Sigmoid colon (tissue), 7 donors: ENCODE measurements around the gene ETS1. TPM values are rescaled to one million over a fixed set of nuclear protein-coding genes. Genes with fewer than 3 reads are reported as not detected.

Experiments
- DNase-seq: peaks from one replicate; pipeline ENCODE4 v3.0.0-alpha.2; 2019
- H3K27ac ChIP-seq, 4 donors: fragments of 200-600 bp; sonication (generic); one replicate each; pipeline ENCODE4 v1.5.1; 2016 to 2019; ENCODE audit warnings: mild to moderate bottlenecking in 1 of 4
- H3K27me3 ChIP-seq, 3 donors: fragments of 200-600 bp; sonication (generic); one replicate each; pipeline ENCODE4 v1.5.1; 2019; ENCODE audit warnings: mild to moderate bottlenecking in 1 of 3
- H3K36me3 ChIP-seq, 4 donors: fragments of 200-600 bp; sonication (generic); one replicate each; pipeline ENCODE4 v1.5.1; 2016 to 2019
- H3K4me1 ChIP-seq, 4 donors: fragments of 200-600 bp; sonication (generic); one replicate each; pipeline ENCODE4 v1.5.1; 2017 to 2019
- H3K4me3 ChIP-seq, 4 donors: fragments of 200-600 bp; sonication (generic); one replicate each; pipeline ENCODE4 v1.5.1; 2017 to 2019; ENCODE audit warnings: mild to moderate bottlenecking in 2 of 4, moderate library complexity in 1 of 4
- H3K9me3 ChIP-seq, 4 donors: fragments of 200-600 bp in 3 of 4; sonication (generic) in 3 of 4; one replicate each; pipeline versions ENCODE4 v1.5.1 to v1.6.1; 2013 to 2019
- CTCF ChIP-seq, 4 experiments: fragments of 450-650 bp in 3 of 4; fragments of 200-600 bp in 1 of 4; IDR thresholded peaks; one replicate each; pipeline ENCODE4 v1.5.1; 2016 to 2019; ENCODE audit warnings: antibody characterized with exemption in 4 of 4, mild to moderate bottlenecking in 3 of 4, moderate library complexity in 2 of 4
- EP300 ChIP-seq, 4 donors: sonication (generic); formaldehyde crosslinking; IDR thresholded peaks; one replicate each; pipeline ENCODE4 v1.6.1; 2017; ENCODE audit warnings: antibody characterized with exemption in 4 of 4
- POLR2A ChIP-seq, 2 donors: fragments of 450-650 bp; IDR thresholded peaks; one replicate each; pipeline ENCODE4 v1.6.1; 2016; ENCODE audit warnings: antibody characterized with exemption in 2 of 2, mild to moderate bottlenecking in 2 of 2, moderate library complexity in 2 of 2
- POLR2AphosphoS5 ChIP-seq, 4 donors: sonication (generic); formaldehyde crosslinking; IDR thresholded peaks; one replicate each; pipeline ENCODE4 v1.6.1; 2017; ENCODE audit warnings: antibody characterized with exemption in 4 of 4
- WGBS, 2 donors: extraction: QIAGEN DNeasy Blood & Tissue Kit; methylation state at CpG; one replicate each; pipeline ENCODE4 v1.1.7; 2013; 5-methylcytosine and 5-hydroxymethylcytosine counted together
- intact Hi-C: fragments of 100-400 bp; cut with DNase I; formaldehyde crosslinking; loops from one replicate; pipeline ENCODE4 v1.15.1; 2023
- polyA plus RNA-seq, 3 donors: library from polyadenylated mRNA; stranded (reverse); fragments of 200-250 nt; gene quantifications; one replicate each; pipeline ENCODE4 v1.2.3, GENCODE V29; 2013
- total RNA-seq, 4 donors: library from RNA; depleted of rRNA; stranded (reverse); fragments of >200 nt; gene quantifications; one replicate each; pipeline ENCODE4 v1.1.0, GENCODE V29; 2016
- donor health status: healthy with polysubstance abuse.
- donor health status: Bipolar disorder and iron deficiency.
- donor health status: healthy.

The ETS1 gene
- total and polyA plus RNA-seq, 7 donors: 12.5 to 122 (median 24.6) TPM

- H3K27me3 ChIP-seq: no peaks in the 10 kb centered on the region
- 40 to 52% methylated on average over 11 of the region's 11 CpGs for WGBS, 2 donors
- intact Hi-C loops: no loop called here
- peak; percentile 36 for DNase-seq
- H3K36me3 ChIP-seq: no peaks in the 10 kb centered on the region
- H3K27ac ChIP-seq: no peak overlapping the region
- no peak overlapping the region for H3K4me3 ChIP-seq
- TF ChIP-seq CTCF (IDR thresholded peaks at IDR 0.05) (no peak), POLR2A (IDR thresholded peaks at IDR 0.05) (no peak), POLR2AphosphoS5 (IDR thresholded peaks at IDR 0.05) (no peak), EP300 (IDR thresholded peaks at IDR 0.05) (no peak)
- H3K9me3 ChIP-seq: no peaks in the 10 kb centered on the region
- H3K4me1 ChIP-seq: no peaks in the 10 kb centered on the region
These were observed 23.3 kb downstream of the ETS1 start for GRCh38 chr11:128563942-128564641.

- H3K4me3 ChIP-seq: no peak overlapping the region
- H3K27ac ChIP-seq: no peak overlapping the region
- no peak for DNase-seq
- intact Hi-C loops: no loop called here
- TF ChIP-seq EP300 (IDR thresholded peaks at IDR 0.05): no peak
- no peak for TF ChIP-seq CTCF (IDR thresholded peaks at IDR 0.05)
- no peak for TF ChIP-seq POLR2AphosphoS5 (IDR thresholded peaks at IDR 0.05)
- WGBS, 2 donors: 87 to 93% methylated on average over 5 of the region's 5 CpGs
- no peaks in the 10 kb centered on the region for H3K27me3 ChIP-seq
- no peaks in the 10 kb centered on the region for H3K9me3 ChIP-seq
- H3K4me1 ChIP-seq: no peaks in the 10 kb centered on the region
- no peaks in the 10 kb centered on the region for H3K36me3 ChIP-seq
These were observed 24.1 kb downstream of the ETS1 start for GRCh38 chr11:128563308-128563707.

GRCh38 chr11:128559496-128560103, 27.8 kb downstream of the ETS1 start:
- Histone ChIP-seq H3K36me3 (no peaks in the 10 kb centered on the region), H3K4me3 (no peak overlapping the region), H3K27ac (no peak overlapping the region), H3K4me1 (no peaks in the 10 kb centered on the region), H3K9me3 (no peaks in the 10 kb centered on the region), H3K27me3 (no peaks in the 10 kb centered on the region)
- WGBS, 2 donors: 72 to 86% methylated on average over 3 of the region's 3 CpGs
- TF ChIP-seq CTCF (IDR thresholded peaks at IDR 0.05): no peak
- no peak for TF ChIP-seq POLR2A (IDR thresholded peaks at IDR 0.05)
- TF ChIP-seq POLR2AphosphoS5 (IDR thresholded peaks at IDR 0.05): no peak
- no peak for TF ChIP-seq EP300 (IDR thresholded peaks at IDR 0.05)
- DNase-seq: no peak
- intact Hi-C loops: loop anchor here (10.0 kb wide), 1 partner anchor 45 kb away; no protein-coding TSS in a partner anchor

- no peaks in the 10 kb centered on the region for H3K9me3 ChIP-seq
- intact Hi-C loops: loop anchor here (10.0 kb wide), 1 partner anchor 49 kb away; no protein-coding TSS in a partner anchor
- no peak overlapping the region for H3K4me3 ChIP-seq
- no peaks in the 10 kb centered on the region for H3K27me3 ChIP-seq
- TF ChIP-seq POLR2AphosphoS5 (IDR thresholded peaks at IDR 0.05) (no peak), POLR2A (IDR thresholded peaks at IDR 0.05) (no peak), EP300 (IDR thresholded peaks at IDR 0.05) (no peak), CTCF (IDR thresholded peaks at IDR 0.05) (no peak)
- no peak for DNase-seq
- H3K4me1 ChIP-seq: peaks cover 0 to 10% (median 4%) of the 10 kb centered on the region in 4 donors
- no peak overlapping the region for H3K27ac ChIP-seq
- WGBS, 2 donors: 89 to 93% methylated on average over 2 of the region's 2 CpGs
- H3K36me3 ChIP-seq: no peaks in the 10 kb centered on the region
These were observed 31.8 kb downstream of the ETS1 start for GRCh38 chr11:128555606-128556005.
